HG02642 (cell line): ENCODE results near the gene IFT172.
"Not testable (repeated sequence)": the region's sequence is repeated elsewhere in the genome, so short reads cannot be mapped to it uniquely, and the experiment has no call there.

Experiments
- ATAC-seq: cut with Tn5 transposase; IDR thresholded peaks from one replicate; pipeline ENCODE4 v1.9.1; 2021; ENCODE audit warnings: mild to moderate bottlenecking; ENCODE audit not compliant: unreplicated experiment, poor library complexity

IFT172 gene

GRCh38 chr2:27489498-27490397 is at the start of gene IFT172:
Gene IFT172 (minus strand): TSS chr2:27489743. CDS start chr2:27489653, 90 bp downstream.
- peak; percentile 96 for ATAC-seq

GRCh38 chr2:27538839-27539450 is 49.4 kb upstream of the IFT172 start:
- not testable (repeated sequence) for ATAC-seq

GRCh38 chr2:27537287-27537686 is 47.7 kb upstream of the IFT172 start:
- no peak for ATAC-seq

GRCh38 chr2:27531983-27532382 is 42.4 kb upstream of the IFT172 start:
- no peak for ATAC-seq

GRCh38 chr2:27527182-27527581 is 37.6 kb upstream of the IFT172 start:
- no peak for ATAC-seq

GRCh38 chr2:27522400-27522945 is 32.9 kb upstream of the IFT172 start:
- ATAC-seq: no peak

GRCh38 chr2:27520316-27520715 is 30.8 kb upstream of the IFT172 start:
- ATAC-seq: no peak

GRCh38 chr2:27518782-27519113 is 29.2 kb upstream of the IFT172 start:
- ATAC-seq: no peak

GRCh38 chr2:27518113-27518781 is 28.7 kb upstream of the IFT172 start:
- ATAC-seq: no peak

GRCh38 chr2:27509326-27509725 is 19.8 kb upstream of the IFT172 start:
- no peak for ATAC-seq

GRCh38 chr2:27507293-27507692 is 17.8 kb upstream of the IFT172 start:
- no peak for ATAC-seq

- ATAC-seq: no peak
Observed at GRCh38 chr2:27506587-27506986, 17.0 kb upstream of the IFT172 start.

GRCh38 chr2:27502142-27502541 is 12.6 kb upstream of the IFT172 start:
- ATAC-seq: no peak

- no peak for ATAC-seq
Observed at GRCh38 chr2:27501042-27501441, 11.5 kb upstream of the IFT172 start.

GRCh38 chr2:27498975-27499374 is 9.4 kb upstream of the IFT172 start:
- no peak for ATAC-seq

- no peak for ATAC-seq
Observed at GRCh38 chr2:27497288-27497627, 7.7 kb upstream of the IFT172 start.

- ATAC-seq: no peak
Observed at GRCh38 chr2:27496357-27497287, 7.1 kb upstream of the IFT172 start, which contains the start of gene GCKR. Gene GCKR (plus strand): TSS chr2:27496839. CDS start chr2:27496905, 66 bp downstream.

GRCh38 chr2:27495840-27496356 is 6.4 kb upstream of the IFT172 start:
- no peak for ATAC-seq

GRCh38 chr2:27494944-27495554 is 5.5 kb upstream of the IFT172 start, which contains the start of gene FNDC4:
Gene FNDC4 (minus strand): TSS chr2:27495200. CDS start chr2:27494679, 521 bp downstream.
- ATAC-seq: no peak
